K562 (cell line): ENCODE measurements around the gene CFAP157. TPM values are rescaled to one million over a fixed set of nuclear protein-coding genes. Genes with fewer than 3 reads are reported as not detected.

Source experiments
- ATAC-seq: fragments of 200-7000 bp; cut with Tn5 transposase; 3 replicates; pipeline ENCODE4 v1.9.1; 2020; ENCODE audit warnings: moderate library complexity
- BruUV-seq: library from RNA; stranded (reverse); fragments of 400-500 nt; replicated peaks from 2 replicates; lab custom pipeline; 2021; lab: Mats Ljungman, UMichigan
- CTCF ChIA-PET: fragments of 300-600 bp; formaldehyde crosslinking; extraction: SDS; loops from one replicate; lab custom pipeline; 2021; ENCODE audit warnings: low intra/inter-chr PET ratio; lab: Yijun Ruan, JAX
- POLR2A ChIA-PET: fragments of 300-600, 350-650 bp; sonication (Branson Sonifier 250); formaldehyde crosslinking; extraction: SDS; loops from one replicate; lab custom pipeline; 2021; ENCODE audit warnings: antibody characterized with exemption, inconsistent platforms; lab: Yijun Ruan, JAX
- DNase-seq, 4 experiments: peaks; one replicate each; pipeline versions ENCODE4 v3.0.0 to v3.0.0-alpha.2; 2011 to 2018; ENCODE audit warnings: low spot score in 3 of 4, mixed read lengths in 3 of 4; ENCODE audit errors: extremely low read depth in 1 of 4
- FAIRE-seq: peaks from 2 replicates; lab custom pipeline; 2011; peaks lifted over from hg19 to GRCh38; lab: Jason Lieb, UNC
- H2AFZ ChIP-seq: 2 replicates; pipeline ENCODE4 v1.6.0; 2011; ENCODE audit warnings: low read depth, low read length, control low read depth, inconsistent platforms
- H3K27ac ChIP-seq: fragments of 200-600 bp; 3 replicates; pipeline ENCODE4 v1.8.0; 2011; ENCODE audit warnings: low read depth, mild to moderate bottlenecking, control low read depth, inconsistent platforms, low read length, moderate library complexity, mixed read lengths; ENCODE audit errors: extremely low read depth
- H3K27me3 ChIP-seq, 2 experiments: fragments of 300-600 bp in 1 of 2; 2 replicates in 1 of 2; 3 replicates in 1 of 2; pipeline versions ENCODE4 v1.6.0 to v1.8.0; 2011; ENCODE audit warnings: inconsistent platforms in 2 of 2, low read length in 2 of 2, mild to moderate bottlenecking in 1 of 2, mixed read lengths in 1 of 2, moderate library complexity in 1 of 2; ENCODE audit not compliant: control insufficient read depth in 2 of 2, insufficient read depth in 2 of 2
- H3K36me3 ChIP-seq: fragments of 300-600 bp; 3 replicates; pipeline ENCODE4 v1.8.0; 2011; ENCODE audit warnings: mild to moderate bottlenecking, low read length, inconsistent platforms; ENCODE audit not compliant: control insufficient read depth, insufficient read depth
- H3K4me1 ChIP-seq, 2 experiments: fragments of 200-600 bp in 1 of 2; replicated peaks in 1 of 2; 2 replicates in 1 of 2; 3 replicates in 1 of 2; pipeline versions ENCODE4 v1.5.1 to v1.8.0; 2011; ENCODE audit warnings: inconsistent platforms in 2 of 2, low read length in 2 of 2, mild to moderate bottlenecking in 1 of 2, mixed read lengths in 1 of 2, moderate library complexity in 1 of 2; ENCODE audit not compliant: control insufficient read depth in 2 of 2, insufficient read depth in 2 of 2
- H3K4me2 ChIP-seq: 2 replicates; pipeline ENCODE4 v1.6.1; 2011; ENCODE audit warnings: low read length, control low read depth, inconsistent platforms, mixed read lengths; ENCODE audit not compliant: insufficient read depth
- H3K4me3 ChIP-seq: fragments of 200-600 bp; sonication (generic), shearing (Covaris generic); 2 replicates; pipeline ENCODE4 v1.5.1; 2016; ENCODE audit warnings: control low read depth, inconsistent platforms
- H3K79me2 ChIP-seq: fragments of 200-600 bp; 3 replicates; pipeline ENCODE4 v1.8.0; 2011; ENCODE audit warnings: low read length, inconsistent platforms; ENCODE audit not compliant: control insufficient read depth, insufficient read depth
- H3K9ac ChIP-seq, 2 experiments: 2 replicates each; pipeline versions ENCODE4 v1.6.0 to v1.6.1; 2011; ENCODE audit warnings: low read depth in 2 of 2, low read length in 2 of 2, control low read depth in 1 of 2, inconsistent platforms in 1 of 2, mild to moderate bottlenecking in 1 of 2, mixed read lengths in 1 of 2; ENCODE audit not compliant: insufficient read depth in 1 of 2
- H3K9me1 ChIP-seq: one replicate; pipeline ENCODE4 v1.6.0; 2011; ENCODE audit warnings: inconsistent platforms, mild to moderate bottlenecking, low read length, moderate library complexity; ENCODE audit not compliant: control insufficient read depth, insufficient read depth
- H3K9me3 ChIP-seq: replicated peaks from 2 replicates; pipeline ENCODE4 v1.5.1; 2011; ENCODE audit warnings: low read depth, low read length, inconsistent platforms; ENCODE audit not compliant: control insufficient read depth, insufficient read depth
- H4K20me1 ChIP-seq: replicated peaks from 2 replicates; pipeline ENCODE4 v1.6.1; 2011; ENCODE audit warnings: low read length, inconsistent platforms, mixed read lengths; ENCODE audit not compliant: control insufficient read depth, insufficient read depth
- DNMT1 ChIP-seq: fragments of 450-650 bp; IDR thresholded peaks from 2 replicates; pipeline ENCODE4 v1.6.1; 2016; ENCODE audit warnings: antibody characterized with exemption, mild to moderate bottlenecking
- ESRRA ChIP-seq: fragments of 450-650 bp; IDR thresholded peaks from 2 replicates; pipeline ENCODE4 v1.6.1; 2014; ENCODE audit warnings: low read depth, mild to moderate bottlenecking, moderate library complexity, borderline replicate concordance
- HNRNPL ChIP-seq: fragments of 200-400 bp; formaldehyde crosslinking; IDR thresholded peaks from 2 replicates; pipeline ENCODE4 v1.6.1; 2017; ENCODE audit warnings: low read depth, mild to moderate bottlenecking, low read length
- MTA3 ChIP-seq: fragments of 450-650 bp; formaldehyde crosslinking; IDR thresholded peaks from 2 replicates; pipeline ENCODE4 v1.6.1; 2017; ENCODE audit warnings: mild to moderate bottlenecking, borderline replicate concordance
- NCOR1 ChIP-seq: fragments of 450-650 bp; IDR thresholded peaks from 2 replicates; pipeline ENCODE4 v1.6.1; 2016; ENCODE audit warnings: mild to moderate bottlenecking, moderate library complexity
- NELFE ChIP-seq: IDR thresholded peaks from 2 replicates; pipeline ENCODE4 v1.6.1; 2011; ENCODE audit warnings: mild to moderate bottlenecking; ENCODE audit not compliant: insufficient read depth, insufficient read length
- NR2C1 ChIP-seq, 2 experiments: fragments of 450-650 bp; IDR thresholded peaks; 2 replicates each; pipeline ENCODE4 v1.6.1; 2017; ENCODE audit warnings: mild to moderate bottlenecking in 2 of 2, antibody characterized with exemption in 1 of 2, inconsistent platforms in 1 of 2, missing compliant biosample characterization in 1 of 2, missing genetic modification characterization in 1 of 2
- NRF1 ChIP-seq, 2 experiments: fragments of 450-650 bp; IDR thresholded peaks in 1 of 2; conservative IDR thresholded peaks in 1 of 2; 2 replicates each; pipeline ENCODE4 v1.6.1; 2014; ENCODE audit warnings: mild to moderate bottlenecking in 2 of 2
- NUFIP1 ChIP-seq: fragments of 450-650 bp; IDR thresholded peaks from 2 replicates; pipeline ENCODE4 v1.6.1; 2018; ENCODE audit not compliant: partially characterized antibody
- PURB ChIP-seq: sonication (generic); formaldehyde crosslinking; IDR thresholded peaks from 2 replicates; pipeline ENCODE4 v1.9.0; 2021; ENCODE audit warnings: low read depth, mild to moderate bottlenecking, missing genetic modification reagents
- RBM34 ChIP-seq: fragments of 200-400 bp; formaldehyde crosslinking; IDR thresholded peaks from 2 replicates; pipeline ENCODE4 v1.6.1; 2018; ENCODE audit warnings: low read length, borderline replicate concordance; ENCODE audit not compliant: insufficient read depth
- ZKSCAN1 ChIP-seq: fragments of 150-350 bp; IDR thresholded peaks from 2 replicates; pipeline ENCODE4 v1.6.1; 2016; ENCODE audit warnings: low read depth, low read length
- ZKSCAN8 ChIP-seq: fragments of 200-800 bp; sonication (Bioruptor generic); IDR thresholded peaks from 2 replicates; pipeline ENCODE4 v1.6.1; 2016; ENCODE audit warnings: missing genetic modification characterization, missing compliant biosample characterization
- ZNF140 ChIP-seq: fragments of 250-450 bp; sonication (Bioruptor Pico); IDR thresholded peaks from 2 replicates; pipeline ENCODE4 v1.8.0; 2021; ENCODE audit warnings: moderate library complexity, mild to moderate bottlenecking, inconsistent platforms
- ZNF408 ChIP-seq: fragments of 250-450 bp; sonication (Bioruptor Pico); IDR thresholded peaks from 2 replicates; pipeline ENCODE4 v1.4.0; 2020; ENCODE audit warnings: low read depth, mild to moderate bottlenecking, moderate library complexity
- ZNF77 ChIP-seq: fragments of 250-450 bp; sonication (Bioruptor Pico); IDR thresholded peaks from 2 replicates; pipeline ENCODE4 v1.5.0; 2020
- WGBS: fragments of 100-300 bp; shearing (Covaris generic); methylation state at CpG from one replicate; pipeline ENCODE4 v1.1.6; 2016; ENCODE audit warnings: low coverage, mixed read lengths; ENCODE audit not compliant: insufficient coverage; ENCODE audit errors: missing lambda C conversion rate; 5-methylcytosine and 5-hydroxymethylcytosine counted together
- in situ Hi-C: fragments of 300-500 bp; cut with MboI; formaldehyde crosslinking; loops from 4 replicates; pipeline ENCODE4 v1.15.0; 2018; ENCODE audit warnings: inconsistent platforms, mixed read lengths
- intact Hi-C: fragments of 100-400 bp; cut with micrococcal nuclease; formaldehyde crosslinking; loops from 2 replicates; pipeline ENCODE4 v1.14.2; 2022
- polyA plus RNA-seq, 8 experiments: library from polyadenylated mRNA; depleted of rRNA in 4 of 8; stranded (reverse) in 5 of 8; unstranded in 3 of 8; fragments of >200 nt; fragmentation: Nextera tagmentation in 2 of 8; fragmentation: Illumina TruSeq in 1 of 8; extraction: Ambion mirVana in 2 of 8; extraction: Trizol in 1 of 8; gene quantifications; 2 replicates each; pipeline versions ENCODE4 v1.2.1 to v1.2.3, GENCODE V29; 2011 to 2014; ENCODE audit warnings: inconsistent platforms in 1 of 8, missing spikeins in 1 of 8
- total RNA-seq, 7 experiments: library from RNA; depleted of rRNA in 6 of 7; stranded (reverse); fragments of >200 nt in 6 of 7; fragmentation: Illumina TruSeq in 2 of 7; extraction: Trizol in 2 of 7; gene quantifications; 2 replicates each; pipeline versions ENCODE4 v1.2.1 to v1.2.3, GENCODE V29; 2011 to 2021; ENCODE audit warnings: low replicate concordance in 1 of 7
- TF ChIP-seq, protein P1 (sequence below): sonication (generic); formaldehyde crosslinking; IDR thresholded peaks from 2 replicates; pipeline ENCODE4 v1.8.0; 2022; ENCODE audit warnings: missing genetic modification reagents, mild to moderate bottlenecking, moderate library complexity, borderline replicate concordance
- TF ChIP-seq, protein P2 (sequence below): fragments of 450-650 bp; IDR thresholded peaks from 2 replicates; pipeline ENCODE4 v1.7.1; 2018; ENCODE audit warnings: mild to moderate bottlenecking, low read depth; ENCODE audit not compliant: partially characterized antibody

The CFAP157 gene
- total and polyA plus RNA-seq, 9 of the 15 experiments (the other 6 are each of a cell fraction or from before 2014, with no cell fraction given), result 0.03 TPM; not detected in 8

DNA sequence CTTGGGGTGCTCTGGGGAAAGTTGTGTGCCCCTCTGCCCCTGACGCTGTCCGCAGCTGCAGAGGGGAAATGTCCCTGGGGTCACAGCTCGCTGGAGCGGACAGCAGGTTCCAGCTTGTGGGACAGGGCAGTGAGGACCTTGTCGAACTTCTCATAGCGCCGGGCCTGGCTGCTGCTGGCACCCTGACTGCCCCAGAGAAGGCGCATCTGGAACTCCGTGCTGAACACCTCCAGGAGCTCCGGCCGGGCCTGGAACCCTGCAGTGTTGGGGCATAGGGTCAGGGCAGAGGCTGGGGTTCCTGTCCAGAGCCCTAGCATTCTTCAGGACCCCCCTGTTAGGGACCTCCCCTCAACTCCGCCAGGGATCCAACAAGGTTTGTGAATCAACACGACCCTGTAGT, 31.9 kb downstream of the CFAP157 start (continued):
- TF ChIP-seq ZKSCAN1, result no peak
- TF ChIP-seq MTA3, result no peak
- TF ChIP-seq, protein P1, sequence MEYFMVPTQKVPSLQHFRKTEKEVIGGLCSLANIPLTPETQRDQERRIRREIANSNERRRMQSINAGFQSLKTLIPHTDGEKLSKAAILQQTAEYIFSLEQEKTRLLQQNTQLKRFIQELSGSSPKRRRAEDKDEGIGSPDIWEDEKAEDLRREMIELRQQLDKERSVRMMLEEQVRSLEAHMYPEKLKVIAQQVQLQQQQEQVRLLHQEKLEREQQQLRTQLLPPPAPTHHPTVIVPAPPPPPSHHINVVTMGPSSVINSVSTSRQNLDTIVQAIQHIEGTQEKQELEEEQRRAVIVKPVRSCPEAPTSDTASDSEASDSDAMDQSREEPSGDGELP (CRISPR knock-in tag), result no peak
- no peak for TF ChIP-seq ZNF77 (CRISPR knock-in tag)
- TF ChIP-seq, protein P2, sequence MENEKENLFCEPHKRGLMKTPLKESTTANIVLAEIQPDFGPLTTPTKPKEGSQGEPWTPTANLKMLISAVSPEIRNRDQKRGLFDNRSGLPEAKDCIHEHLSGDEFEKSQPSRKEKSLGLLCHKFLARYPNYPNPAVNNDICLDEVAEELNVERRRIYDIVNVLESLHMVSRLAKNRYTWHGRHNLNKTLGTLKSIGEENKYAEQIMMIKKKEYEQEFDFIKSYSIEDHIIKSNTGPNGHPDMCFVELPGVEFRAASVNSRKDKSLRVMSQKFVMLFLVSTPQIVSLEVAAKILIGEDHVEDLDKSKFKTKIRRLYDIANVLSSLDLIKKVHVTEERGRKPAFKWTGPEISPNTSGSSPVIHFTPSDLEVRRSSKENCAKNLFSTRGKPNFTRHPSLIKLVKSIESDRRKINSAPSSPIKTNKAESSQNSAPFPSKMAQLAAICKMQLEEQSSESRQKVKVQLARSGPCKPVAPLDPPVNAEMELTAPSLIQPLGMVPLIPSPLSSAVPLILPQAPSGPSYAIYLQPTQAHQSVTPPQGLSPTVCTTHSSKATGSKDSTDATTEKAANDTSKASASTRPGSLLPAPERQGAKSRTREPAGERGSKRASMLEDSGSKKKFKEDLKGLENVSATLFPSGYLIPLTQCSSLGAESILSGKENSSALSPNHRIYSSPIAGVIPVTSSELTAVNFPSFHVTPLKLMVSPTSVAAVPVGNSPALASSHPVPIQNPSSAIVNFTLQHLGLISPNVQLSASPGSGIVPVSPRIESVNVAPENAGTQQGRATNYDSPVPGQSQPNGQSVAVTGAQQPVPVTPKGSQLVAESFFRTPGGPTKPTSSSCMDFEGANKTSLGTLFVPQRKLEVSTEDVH, result no peak

DNA sequence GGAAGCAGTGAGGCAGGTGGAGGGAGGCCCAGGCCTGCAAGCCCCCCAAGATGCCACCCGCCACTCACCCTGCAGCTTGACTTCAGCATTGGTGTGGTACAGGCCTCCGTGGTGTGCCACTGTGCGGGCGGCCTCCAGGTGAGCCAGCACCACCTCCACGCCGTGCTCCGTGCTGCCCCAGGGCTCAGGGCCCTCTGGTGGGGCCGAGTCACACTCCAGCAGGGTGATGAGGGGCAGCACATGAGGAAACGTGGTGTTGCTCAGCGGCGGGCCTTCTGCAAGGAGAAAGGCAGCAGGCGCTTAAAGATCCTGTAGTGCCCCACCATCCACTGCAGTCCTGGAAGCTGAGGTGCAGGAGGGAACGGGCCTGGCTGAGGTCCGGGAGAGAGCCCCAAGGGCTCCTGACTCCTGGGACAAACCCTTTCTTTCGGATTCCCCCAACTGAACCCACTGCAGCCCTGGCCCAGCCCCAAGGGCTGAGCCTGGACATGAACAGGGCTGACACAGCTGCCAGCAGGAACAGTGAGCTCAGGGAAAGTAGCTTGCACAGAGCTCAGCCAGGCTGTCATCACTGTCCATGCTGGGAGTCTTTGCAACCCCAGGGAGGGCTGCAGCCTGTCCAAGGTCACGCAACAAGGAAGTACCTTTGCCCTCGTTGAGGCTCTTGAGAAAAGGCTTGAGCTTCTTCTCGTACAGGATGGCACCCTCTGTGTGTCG, 33.0 kb downstream of the CFAP157 start:
- Histone ChIP-seq H3K36me3 (no peaks in the 10 kb centered on the region), H3K27me3 (no peaks in the 10 kb centered on the region; a peak in 1 of 5 replicates), H2AFZ (no peak overlapping the region), H3K4me1 (peaks cover 15 to 52% of the 10 kb centered on the region in 2 experiments), H3K9me3 (no peaks in the 10 kb centered on the region), H3K27ac (no peak overlapping the region), H3K9ac (no peak overlapping the region), H3K4me2 (no peak overlapping the region), H3K79me2 (no peaks in the 10 kb centered on the region), H3K4me3 (no peak overlapping the region), H3K9me1 (no peaks in the 10 kb centered on the region), H4K20me1 (no peaks in the 10 kb centered on the region; the same call in 1 of the 2 replicates)
- POLR2A ChIA-PET, result interaction anchor here (0.5 to 0.7 kb wide), 2 partner anchors 55 to 139 kb away, joined by 3 to 4 read pairs; no protein-coding TSS in a partner anchor
- BruUV-seq, result no TSS peak
- no peak for DNase-seq
- in situ Hi-C loops, result loop anchor here (5.0 to 10.0 kb wide), 5 partner anchors 43 to 237 kb away; partner anchors contain the start of gene ST6GALNAC4
- FAIRE-seq, result no peak
- intact Hi-C loops, result loop anchor here (10.0 kb wide), 1 partner anchor 295 kb away; no protein-coding TSS in a partner anchor
- ATAC-seq, result no peak
- CTCF ChIA-PET, result interaction anchor here (0.6 kb wide), 1 partner anchor 255 kb away, joined by 3 read pairs; no protein-coding TSS in a partner anchor
- 70% methylated on average over 15 of the region's 19 CpGs for WGBS
- TF ChIP-seq PURB (CRISPR knock-in tag) (no peak), ZNF408 (CRISPR knock-in tag) (no peak), ESRRA (no peak), ZNF140 (CRISPR knock-in tag) (no peak), NUFIP1 (no peak), NCOR1 (no peak), NELFE (no peak), ZKSCAN8 (no peak), RBM34 (no peak), DNMT1 (no peak), HNRNPL (no peak), NR2C1 (IDR thresholded peaks at IDR 0.05) (no peak), NR2C1 (tag; IDR thresholded peaks at IDR 0.05) (no peak), NRF1 (conservative IDR thresholded peaks at IDR 0.05 in 1 of 2, IDR thresholded peaks at IDR 0.05 in 1 of 2) (no peak)
